Natural killer cell (primary cell): Measurements from ENCODE around the gene MIXL1. TPM values are rescaled to one million over a fixed set of nuclear protein-coding genes. Genes with fewer than 3 reads are reported as not detected.
"Not testable (repeated sequence)": the region's sequence is repeated elsewhere in the genome, so short reads cannot be mapped to it uniquely, and the experiment has no call there.

ENCODE experiments used
- ATAC-seq, 3 donors: fragments of 150-1000 bp in 2 of 3; fragments of 200-7000 bp in 1 of 3; cut with Tn5 transposase; 1 replicate in 1 of 3; 2 replicates in 2 of 3; pipeline ENCODE4 v1.10.0; 2021; ENCODE audit warnings: mild to moderate bottlenecking in 2 of 3, moderate library complexity in 2 of 3
- DNase-seq, 2 donors: peaks; one replicate each; pipeline versions ENCODE4 v3.0.0 to v3.0.0-alpha.2; 2013 to 2021; ENCODE audit warnings: mixed read lengths in 1 of 2
- H3K27ac ChIP-seq: one replicate; pipeline ENCODE4 v1.5.1; 2013; ENCODE audit warnings: mild to moderate bottlenecking, low read length
- H3K27me3 ChIP-seq: one replicate; pipeline ENCODE4 v1.6.1; 2013; ENCODE audit warnings: low read length; ENCODE audit not compliant: control insufficient read depth, insufficient read depth
- H3K36me3 ChIP-seq: one replicate; pipeline ENCODE4 v1.6.1; 2013; ENCODE audit warnings: low read length; ENCODE audit not compliant: control insufficient read depth, insufficient read depth
- H3K4me1 ChIP-seq: one replicate; pipeline ENCODE4 v1.6.1; 2013; ENCODE audit warnings: low read length; ENCODE audit not compliant: control insufficient read depth, insufficient read depth
- H3K4me3 ChIP-seq: one replicate; pipeline ENCODE4 v1.5.1; 2013; ENCODE audit warnings: low read length
- H3K9me3 ChIP-seq: one replicate; pipeline ENCODE4 v1.6.1; 2013; ENCODE audit warnings: low read length; ENCODE audit not compliant: control insufficient read depth, insufficient read depth
- H3K27ac Mint-ChIP-seq, 2 donors: one replicate each; pipeline ENCODE4 v1.8.0; 2022; ENCODE audit warnings: mild to moderate bottlenecking in 2 of 2, mixed read lengths in 2 of 2, moderate library complexity in 1 of 2
- H3K27me3 Mint-ChIP-seq, 2 donors: one replicate each; pipeline ENCODE4 v1.8.0; 2022; ENCODE audit warnings: low read depth in 2 of 2, mixed read lengths in 2 of 2
- H3K36me3 Mint-ChIP-seq: one replicate; pipeline ENCODE4 v1.8.0; 2022; ENCODE audit warnings: mixed read lengths
- H3K4me1 Mint-ChIP-seq, 2 donors: one replicate each; pipeline ENCODE4 v1.8.0; 2022; ENCODE audit warnings: mixed read lengths in 2 of 2
- H3K4me3 Mint-ChIP-seq: one replicate; pipeline ENCODE4 v1.8.0; 2022; ENCODE audit warnings: mild to moderate bottlenecking, moderate library complexity, mixed read lengths
- H3K9me3 Mint-ChIP-seq, 2 donors: one replicate each; pipeline ENCODE4 v1.8.0; 2022; ENCODE audit warnings: mixed read lengths in 2 of 2
- WGBS: methylation state at CpG from one replicate; pipeline ENCODE4 v1.1.7; 2013; ENCODE audit warnings: missing lambda C conversion rate; ENCODE audit not compliant: insufficient coverage; 5-methylcytosine and 5-hydroxymethylcytosine counted together
- intact Hi-C: fragments of 100-400 bp; cut with micrococcal nuclease; formaldehyde crosslinking; loops from one replicate; pipeline ENCODE4 v1.14.2; 2022
- total RNA-seq, 4 donors: library from RNA; stranded (reverse); fragments of 120-200 nt in 1 of 4; gene quantifications; one replicate each; pipeline versions ENCODE4 v1.2.3 to v1.2.4, GENCODE V29; 2013 to 2022
- TF ChIP-seq, protein P1 (sequence below): fragments of 200-600 bp; IDR thresholded peaks from one replicate; pipeline ENCODE4 v1.8.0; 2022; ENCODE audit warnings: antibody characterized with exemption

MIXL1 gene
- total RNA-seq, 3 donors from 2014 or later (not counting 1 experiment from before 2014, with no cell fraction given) = 0.58 TPM; not detected in 2

DNA sequence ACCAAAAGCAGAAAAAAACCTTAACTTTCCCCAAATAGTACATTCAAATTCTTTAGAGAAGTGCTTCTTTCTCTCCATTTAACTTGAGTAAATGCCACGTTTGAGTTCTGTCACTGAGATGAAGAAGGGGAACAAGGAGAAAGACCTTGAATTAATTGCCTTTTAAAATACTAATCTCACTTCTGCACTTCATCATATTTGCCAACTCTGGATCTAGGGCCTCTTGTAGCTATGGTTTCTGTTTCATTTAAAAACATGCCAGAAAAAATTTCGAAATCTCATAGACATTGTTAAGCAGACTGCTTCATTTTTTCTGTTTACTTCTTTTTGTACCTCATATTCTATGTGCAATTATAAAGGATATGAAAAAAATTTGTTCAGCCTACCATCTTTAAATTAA, 24.6 kb downstream of the MIXL1 start:
- intact Hi-C loops = no loop called here
- no peaks in the 10 kb centered on the region for H3K27me3 Mint-ChIP-seq
- Histone ChIP-seq H3K9me3 (no peaks in the 10 kb centered on the region), H3K36me3 (no peaks in the 10 kb centered on the region), H3K27ac (no peak overlapping the region), H3K27me3 (no peaks in the 10 kb centered on the region), H3K4me1 (no peaks in the 10 kb centered on the region), H3K4me3 (no peak overlapping the region)
- no peak overlapping the region for H3K27ac Mint-ChIP-seq
- H3K4me1 Mint-ChIP-seq = no peaks in the 10 kb centered on the region
- H3K4me3 Mint-ChIP-seq = no peak overlapping the region
- TF ChIP-seq, protein P1, sequence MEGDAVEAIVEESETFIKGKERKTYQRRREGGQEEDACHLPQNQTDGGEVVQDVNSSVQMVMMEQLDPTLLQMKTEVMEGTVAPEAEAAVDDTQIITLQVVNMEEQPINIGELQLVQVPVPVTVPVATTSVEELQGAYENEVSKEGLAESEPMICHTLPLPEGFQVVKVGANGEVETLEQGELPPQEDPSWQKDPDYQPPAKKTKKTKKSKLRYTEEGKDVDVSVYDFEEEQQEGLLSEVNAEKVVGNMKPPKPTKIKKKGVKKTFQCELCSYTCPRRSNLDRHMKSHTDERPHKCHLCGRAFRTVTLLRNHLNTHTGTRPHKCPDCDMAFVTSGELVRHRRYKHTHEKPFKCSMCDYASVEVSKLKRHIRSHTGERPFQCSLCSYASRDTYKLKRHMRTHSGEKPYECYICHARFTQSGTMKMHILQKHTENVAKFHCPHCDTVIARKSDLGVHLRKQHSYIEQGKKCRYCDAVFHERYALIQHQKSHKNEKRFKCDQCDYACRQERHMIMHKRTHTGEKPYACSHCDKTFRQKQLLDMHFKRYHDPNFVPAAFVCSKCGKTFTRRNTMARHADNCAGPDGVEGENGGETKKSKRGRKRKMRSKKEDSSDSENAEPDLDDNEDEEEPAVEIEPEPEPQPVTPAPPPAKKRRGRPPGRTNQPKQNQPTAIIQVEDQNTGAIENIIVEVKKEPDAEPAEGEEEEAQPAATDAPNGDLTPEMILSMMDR = no peak
- DNase-seq (no peak), ATAC-seq (no peak)
- no peaks in the 10 kb centered on the region for H3K9me3 Mint-ChIP-seq
- WGBS = no CpG with 5 or more reads among the region's 2 CpGs
- no peaks in the 10 kb centered on the region for H3K36me3 Mint-ChIP-seq

DNA sequence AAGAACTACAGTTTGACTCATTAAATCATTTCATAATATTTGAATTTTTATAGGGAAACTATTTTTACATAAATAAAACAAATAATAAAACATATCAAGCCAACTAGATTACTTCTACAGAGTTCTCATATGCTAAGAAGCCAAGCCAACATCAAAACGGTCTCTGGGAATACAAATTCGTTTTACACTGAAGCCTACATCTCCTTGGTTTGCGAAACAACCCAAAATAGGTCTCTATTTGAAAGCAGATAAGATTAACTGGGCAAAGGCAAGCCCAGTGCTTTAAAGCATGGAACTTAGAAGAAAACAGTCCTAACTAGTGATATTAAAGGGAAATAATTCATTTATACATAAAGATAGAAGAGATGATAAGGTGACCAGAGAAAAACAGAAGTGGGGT, 25.3 kb downstream of the MIXL1 start:
- Mint-ChIP-seq H3K27ac (no peak overlapping the region), H3K4me3 (no peak overlapping the region), H3K27me3 (no peaks in the 10 kb centered on the region), H3K4me1 (no peaks in the 10 kb centered on the region), H3K9me3 (no peaks in the 10 kb centered on the region), H3K36me3 (no peaks in the 10 kb centered on the region)
- no peak overlapping the region for H3K4me3 ChIP-seq
- H3K4me1 ChIP-seq = no peaks in the 10 kb centered on the region
- WGBS = 98% methylated on average over 3 of the region's 3 CpGs
- H3K9me3 ChIP-seq = no peaks in the 10 kb centered on the region
- H3K27ac ChIP-seq = no peak overlapping the region
- H3K27me3 ChIP-seq = no peaks in the 10 kb centered on the region
- intact Hi-C loops = no loop called here
- TF ChIP-seq, protein P1 = no peak
- H3K36me3 ChIP-seq = no peaks in the 10 kb centered on the region
- ATAC-seq (no peak), DNase-seq (no peak)

DNA sequence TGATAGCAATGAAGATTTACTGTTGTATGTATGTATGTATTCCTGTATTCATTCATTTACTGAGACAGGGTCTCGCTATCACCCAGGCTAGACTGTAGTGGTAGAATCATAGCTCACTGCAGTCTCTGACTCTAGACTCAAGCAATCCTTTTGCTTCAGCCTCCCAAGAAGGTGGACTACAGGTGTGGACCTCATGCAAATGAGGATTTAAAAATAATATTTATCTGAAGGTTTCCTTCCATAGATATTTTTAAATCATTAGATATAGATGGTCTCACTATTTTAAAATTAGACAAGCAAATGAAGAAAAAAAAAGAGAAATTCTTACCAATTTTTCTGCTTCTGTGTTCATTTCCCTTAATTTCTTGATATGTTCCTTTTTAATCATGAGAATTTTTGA, 27.0 kb downstream of the MIXL1 start:
- Mint-ChIP-seq H3K36me3 (no peaks in the 10 kb centered on the region), H3K27me3 (no peaks in the 10 kb centered on the region), H3K27ac (no peak overlapping the region), H3K9me3 (no peaks in the 10 kb centered on the region), H3K4me3 (no peak overlapping the region), H3K4me1 (no peaks in the 10 kb centered on the region)
- 100% methylated on average over 1 of the region's 1 CpG for WGBS
- ATAC-seq = no peak
- Histone ChIP-seq H3K27ac (no peak overlapping the region), H3K4me1 (no peaks in the 10 kb centered on the region), H3K27me3 (no peaks in the 10 kb centered on the region), H3K9me3 (no peaks in the 10 kb centered on the region), H3K36me3 (no peaks in the 10 kb centered on the region), H3K4me3 (no peak overlapping the region)
- intact Hi-C loops = no loop called here
- no peak for DNase-seq
- TF ChIP-seq, protein P1 = no peak

DNA sequence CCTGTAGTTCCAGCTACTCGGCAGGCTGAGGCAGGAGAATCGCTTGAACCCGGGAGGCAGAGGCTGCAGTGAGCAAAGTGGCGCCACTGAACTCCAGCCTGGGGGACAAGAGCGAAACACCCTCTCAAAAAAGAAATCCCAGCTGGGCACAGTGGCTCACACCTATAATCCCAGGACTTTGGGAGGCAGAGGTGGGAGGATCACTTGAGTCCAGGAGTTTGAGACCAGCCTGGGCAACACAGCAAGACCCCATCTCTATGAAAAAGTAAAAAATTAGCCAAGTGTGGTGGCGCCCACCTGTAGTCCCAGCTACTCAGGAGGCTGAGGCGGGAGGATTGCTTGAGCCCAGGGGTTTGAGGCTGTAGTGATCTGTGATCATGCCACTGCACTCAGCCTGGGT, 29.4 kb downstream of the MIXL1 start:
- H3K4me3 ChIP-seq, H3K27ac Mint-ChIP-seq, DNase-seq, H3K27me3 ChIP-seq, H3K9me3 Mint-ChIP-seq, H3K27ac ChIP-seq, H3K9me3 ChIP-seq, H3K36me3 ChIP-seq, H3K4me3 Mint-ChIP-seq, H3K36me3 Mint-ChIP-seq, H3K4me1 ChIP-seq, H3K27me3 Mint-ChIP-seq, H3K4me1 Mint-ChIP-seq, ATAC-seq, intact Hi-C loops: not testable (repeated sequence)
- 98% methylated on average over 6 of the region's 7 CpGs for WGBS
